Upper lobe of left lung (tissue), 6 donors: Measurements from ENCODE around the gene AGBL1. TPM values are rescaled to one million over a fixed set of nuclear protein-coding genes. Genes with fewer than 3 reads are reported as not detected.

Experiments used
- ATAC-seq, 2 donors: fragments of 200-7000 bp; cut with Tn5 transposase; one replicate each; pipeline ENCODE4 v1.9.1; 2022; ENCODE audit warnings: mild to moderate bottlenecking in 2 of 2, moderate library complexity in 2 of 2; ENCODE audit not compliant: low FRiP score in 2 of 2
- DNase-seq, 2 donors: peaks; one replicate each; pipeline ENCODE4 v3.0.0-alpha.2; 2019 to 2020
- H3K27ac ChIP-seq, 4 donors: fragments of 200-600 bp; sonication (generic); one replicate each; pipeline ENCODE4 v1.5.1; 2016 to 2019
- H3K27me3 ChIP-seq, 4 donors: fragments of 200-600 bp; sonication (generic); one replicate each; pipeline ENCODE4 v1.5.1; 2017 to 2019
- H3K36me3 ChIP-seq, 4 donors: fragments of 200-600 bp; sonication (generic); one replicate each; pipeline ENCODE4 v1.5.1; 2016 to 2019
- H3K4me1 ChIP-seq, 4 donors: fragments of 200-600 bp; sonication (generic); one replicate each; pipeline ENCODE4 v1.5.1; 2018 to 2019
- H3K4me3 ChIP-seq, 4 donors: fragments of 200-600 bp; sonication (generic); one replicate each; pipeline ENCODE4 v1.5.1; 2017 to 2019; ENCODE audit warnings: mild to moderate bottlenecking in 2 of 4, moderate library complexity in 1 of 4
- H3K9me3 ChIP-seq, 4 donors: fragments of 200-600 bp; sonication (generic); one replicate each; pipeline ENCODE4 v1.5.1; 2018 to 2019
- EP300 ChIP-seq, 4 donors: sonication (generic); formaldehyde crosslinking; IDR thresholded peaks; one replicate each; pipeline ENCODE4 v1.5.1; 2017; ENCODE audit warnings: antibody characterized with exemption in 4 of 4, control low read depth in 2 of 4
- POLR2A ChIP-seq, 4 donors: fragments of 450-650 bp; IDR thresholded peaks; one replicate each; pipeline ENCODE4 v1.5.1; 2016 to 2017; ENCODE audit warnings: antibody characterized with exemption in 4 of 4, mild to moderate bottlenecking in 2 of 4
- POLR2AphosphoS5 ChIP-seq, 2 donors: sonication (generic); formaldehyde crosslinking; IDR thresholded peaks; one replicate each; pipeline ENCODE4 v1.5.1; 2017; ENCODE audit warnings: antibody characterized with exemption in 2 of 2
- WGBS, 2 donors: methylation state at CpG; one replicate each; pipeline ENCODE4 v1.1.5; 2017 to 2018; 5-methylcytosine and 5-hydroxymethylcytosine counted together
- total RNA-seq, 6 donors: library from RNA; depleted of rRNA in 4 of 6; stranded (reverse); fragments of >200 nt in 4 of 6; gene quantifications; one replicate each; pipeline versions ENCODE4 v1.1.0 to v1.2.1, GENCODE V29; 2016 to 2021
- TF ChIP-seq, protein P1 (sequence below), 6 experiments: fragments of 450-650 bp in 4 of 6; fragments of 200-600 bp in 2 of 6; sonication (generic) in 2 of 6; IDR thresholded peaks; one replicate each; pipeline ENCODE4 v1.5.1; 2016 to 2019; ENCODE audit warnings: antibody characterized with exemption in 6 of 6
- donor health status: DM: no; HTN: no; CAD: no; lungs with moderate emphysema.
- donor health status: DM: no; HTN: yes; CAD: no; lungs with severe emphysema.

AGBL1 gene
- total RNA-seq, 6 donors from 2014 or later: 3.1 to 23.0 (median 14.5) TPM

DNA sequence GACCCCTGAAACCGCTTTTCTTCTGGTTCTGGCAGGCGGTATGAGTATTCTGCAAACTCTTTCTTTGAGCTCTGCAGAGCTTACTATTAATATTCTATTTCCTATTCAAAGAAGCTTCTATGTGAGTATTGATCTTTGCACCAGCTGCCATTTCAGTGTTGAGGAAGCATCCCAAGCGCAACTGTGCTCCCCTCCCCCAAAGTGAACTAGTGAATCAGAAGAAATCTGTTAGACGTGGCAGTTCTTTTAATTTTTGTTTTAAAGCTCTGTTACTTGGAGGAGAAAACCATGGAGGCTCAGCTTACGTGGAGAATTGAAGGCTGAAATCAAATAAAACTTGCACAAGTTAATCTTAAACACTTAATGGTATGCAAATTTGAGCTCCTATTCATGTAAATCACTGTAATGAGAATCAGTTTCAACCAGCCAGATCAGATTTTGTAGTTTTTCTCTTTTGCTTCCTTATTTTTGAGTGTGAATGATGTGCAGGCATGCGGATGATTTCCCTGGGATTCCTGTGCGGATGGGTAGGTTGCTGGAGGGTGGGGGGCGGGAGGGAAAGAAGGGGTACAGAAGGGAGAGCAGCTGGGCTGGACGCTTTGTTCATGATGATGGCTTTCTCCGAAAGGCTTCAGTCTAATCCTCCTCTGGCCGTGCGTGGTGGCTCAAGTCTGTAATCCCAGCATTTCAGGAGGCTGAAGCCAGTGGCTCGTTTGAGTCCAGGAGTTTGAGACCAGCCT, 16.1 kb upstream of the AGBL1 start:
- no peaks in the 10 kb centered on the region for H3K36me3 ChIP-seq
- H3K4me3 ChIP-seq: no peak overlapping the region
- H3K4me1 ChIP-seq: no peaks in the 10 kb centered on the region
- TF ChIP-seq EP300 (IDR thresholded peaks at IDR 0.05): no peak
- ATAC-seq (no peak), DNase-seq (no peak)
- H3K9me3 ChIP-seq: no peaks in the 10 kb centered on the region
- 76 to 81% methylated on average over 13 of the region's 13 CpGs for WGBS, 2 donors
- no peaks in the 10 kb centered on the region for H3K27me3 ChIP-seq
- H3K27ac ChIP-seq: no peak overlapping the region

DNA sequence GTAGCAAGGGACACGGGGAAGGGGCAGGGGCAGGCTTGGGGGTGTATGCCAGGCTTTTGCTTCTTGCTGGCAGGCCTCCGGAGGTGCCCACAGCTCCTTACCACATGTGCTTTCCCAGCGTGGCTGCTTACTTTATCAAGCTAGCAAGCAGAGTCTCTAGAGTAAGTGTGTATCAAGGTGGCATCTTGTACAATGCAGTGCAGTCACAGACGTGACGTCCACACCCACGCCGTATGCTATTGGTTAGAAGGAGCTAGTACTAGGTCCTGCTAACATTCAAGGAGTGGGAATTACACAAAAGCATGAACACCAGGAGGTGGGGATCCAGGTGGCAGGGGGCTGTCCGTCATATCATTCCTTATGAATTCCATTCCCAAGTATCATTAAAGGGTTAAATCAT, 15.3 kb upstream of the AGBL1 start:
- WGBS, 2 donors: 86 to 90% methylated on average over 8 of the region's 8 CpGs
- ATAC-seq: no peak
- H3K27me3 ChIP-seq: no peaks in the 10 kb centered on the region
- TF ChIP-seq POLR2AphosphoS5 (IDR thresholded peaks at IDR 0.05) (no peak), POLR2A (IDR thresholded peaks at IDR 0.05) (no peak), EP300 (IDR thresholded peaks at IDR 0.05) (no peak)
- TF ChIP-seq, protein P1, sequence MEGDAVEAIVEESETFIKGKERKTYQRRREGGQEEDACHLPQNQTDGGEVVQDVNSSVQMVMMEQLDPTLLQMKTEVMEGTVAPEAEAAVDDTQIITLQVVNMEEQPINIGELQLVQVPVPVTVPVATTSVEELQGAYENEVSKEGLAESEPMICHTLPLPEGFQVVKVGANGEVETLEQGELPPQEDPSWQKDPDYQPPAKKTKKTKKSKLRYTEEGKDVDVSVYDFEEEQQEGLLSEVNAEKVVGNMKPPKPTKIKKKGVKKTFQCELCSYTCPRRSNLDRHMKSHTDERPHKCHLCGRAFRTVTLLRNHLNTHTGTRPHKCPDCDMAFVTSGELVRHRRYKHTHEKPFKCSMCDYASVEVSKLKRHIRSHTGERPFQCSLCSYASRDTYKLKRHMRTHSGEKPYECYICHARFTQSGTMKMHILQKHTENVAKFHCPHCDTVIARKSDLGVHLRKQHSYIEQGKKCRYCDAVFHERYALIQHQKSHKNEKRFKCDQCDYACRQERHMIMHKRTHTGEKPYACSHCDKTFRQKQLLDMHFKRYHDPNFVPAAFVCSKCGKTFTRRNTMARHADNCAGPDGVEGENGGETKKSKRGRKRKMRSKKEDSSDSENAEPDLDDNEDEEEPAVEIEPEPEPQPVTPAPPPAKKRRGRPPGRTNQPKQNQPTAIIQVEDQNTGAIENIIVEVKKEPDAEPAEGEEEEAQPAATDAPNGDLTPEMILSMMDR (IDR thresholded peaks at IDR 0.05): no peak
- no peak overlapping the region for H3K4me3 ChIP-seq
- no peaks in the 10 kb centered on the region for H3K36me3 ChIP-seq
- H3K27ac ChIP-seq: no peak overlapping the region
- DNase-seq: no peak
- H3K9me3 ChIP-seq: no peaks in the 10 kb centered on the region
- H3K4me1 ChIP-seq: no peaks in the 10 kb centered on the region

DNA sequence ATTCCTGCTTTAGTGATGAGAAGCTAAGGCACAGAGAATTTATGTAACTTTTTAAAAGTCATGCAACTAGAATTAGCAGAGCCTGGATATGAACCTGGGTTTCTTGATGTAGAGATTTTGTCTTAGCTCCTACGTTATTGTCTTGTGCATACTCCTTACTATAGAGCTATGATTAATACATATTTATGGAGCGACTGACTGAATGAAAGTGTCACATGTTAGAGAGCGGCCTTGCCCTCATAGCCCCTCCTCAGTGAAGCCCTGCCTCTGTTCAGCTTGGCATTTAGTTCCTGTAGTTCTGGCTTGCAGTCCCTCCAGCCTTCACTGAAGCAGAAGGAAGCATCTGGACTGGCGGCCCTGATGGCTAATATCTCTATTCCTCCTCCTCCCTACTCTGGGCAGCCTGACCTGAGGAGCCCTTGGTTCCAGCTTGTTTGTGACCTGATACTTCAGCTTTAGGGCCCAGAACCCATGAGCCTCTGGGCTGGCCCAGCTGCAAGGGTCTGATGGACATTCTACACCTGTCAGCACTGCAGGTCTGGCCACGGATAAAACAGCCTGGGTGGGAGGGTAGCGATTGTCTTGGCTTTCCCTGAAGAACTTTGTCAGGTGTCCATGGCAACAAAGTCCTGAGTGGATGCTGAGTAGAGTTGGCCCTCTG, 13.4 kb upstream of the AGBL1 start:
- Histone ChIP-seq H3K27ac (no peak overlapping the region), H3K9me3 (no peaks in the 10 kb centered on the region), H3K36me3 (no peaks in the 10 kb centered on the region), H3K4me3 (no peak overlapping the region), H3K4me1 (no peaks in the 10 kb centered on the region), H3K27me3 (no peaks in the 10 kb centered on the region)
- ATAC-seq (no peak), DNase-seq (no peak)
- WGBS, 2 donors: 70 to 82% methylated on average over 5 to 6 of the region's 6 CpGs
- no peak for TF ChIP-seq POLR2A (IDR thresholded peaks at IDR 0.05)
- no peak for TF ChIP-seq POLR2AphosphoS5 (IDR thresholded peaks at IDR 0.05)

DNA sequence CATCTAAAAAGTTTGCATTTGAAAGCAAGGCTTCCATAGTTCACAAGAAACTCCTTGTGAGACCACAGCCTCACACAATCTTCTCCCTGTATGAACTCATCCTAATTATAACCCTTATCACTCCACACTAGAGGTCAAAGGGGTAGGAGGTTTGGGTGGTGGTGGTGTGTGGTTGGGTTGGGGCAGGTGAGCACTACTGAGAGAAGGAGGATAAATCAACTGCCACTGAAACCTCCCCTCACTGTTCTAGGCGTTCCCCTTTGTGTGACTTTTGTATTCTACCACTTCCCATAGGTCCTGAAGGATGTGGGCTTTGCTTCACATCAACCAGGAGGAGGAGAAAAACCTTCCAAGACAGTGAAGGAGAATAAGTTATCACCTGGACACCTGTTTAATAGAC, 6.4 kb upstream of the AGBL1 start:
- Histone ChIP-seq H3K27ac (no peak overlapping the region), H3K4me3 (no peak overlapping the region), H3K36me3 (no peaks in the 10 kb centered on the region), H3K9me3 (no peaks in the 10 kb centered on the region), H3K4me1 (peaks cover 0 to 5% (median 0%) of the 10 kb centered on the region in 4 donors), H3K27me3 (no peaks in the 10 kb centered on the region)
- TF ChIP-seq EP300 (IDR thresholded peaks at IDR 0.05): no peak
- no peak for TF ChIP-seq POLR2A (IDR thresholded peaks at IDR 0.05)
- no peak for TF ChIP-seq POLR2AphosphoS5 (IDR thresholded peaks at IDR 0.05)
- TF ChIP-seq, protein P1 (IDR thresholded peaks at IDR 0.05): no peak
- ATAC-seq (no peak), DNase-seq (no peak)
- 40 to 65% methylated on average over 1 of the region's 1 CpG for WGBS, 2 donors

DNA sequence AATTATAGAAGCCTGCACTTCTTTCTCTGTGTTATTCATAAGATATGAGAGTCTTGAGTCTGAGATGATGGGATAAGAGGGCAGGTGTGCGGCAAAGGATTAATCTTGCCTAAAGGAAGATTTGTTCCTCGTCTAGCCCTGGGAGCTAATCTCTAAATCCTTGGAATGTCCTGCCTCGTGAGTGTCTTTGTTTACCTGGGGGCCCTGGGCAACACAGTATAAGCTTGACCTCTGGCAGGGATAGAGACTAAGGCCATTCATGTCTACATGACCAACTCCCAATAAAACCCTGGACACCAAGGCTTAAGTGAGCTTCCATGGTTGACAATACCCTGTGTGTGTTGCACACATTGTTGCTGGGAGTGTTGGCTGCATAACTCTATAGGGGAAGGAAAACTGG, 3.2 kb upstream of the AGBL1 start:
- TF ChIP-seq, protein P1 (IDR thresholded peaks at IDR 0.05): no peak
- no peak for DNase-seq
- no peaks in the 10 kb centered on the region for H3K9me3 ChIP-seq
- H3K27me3 ChIP-seq: peaks cover 0 to 4% (median 0%) of the 10 kb centered on the region in 4 donors
- WGBS, 2 donors: 36 to 62% methylated on average over 3 of the region's 3 CpGs
- peaks cover 0 to 23% (median 0%) of the 10 kb centered on the region in 4 donors for H3K4me1 ChIP-seq
- no peaks in the 10 kb centered on the region for H3K36me3 ChIP-seq
- no peak overlapping the region for H3K4me3 ChIP-seq
- no peak for ATAC-seq
- no peak overlapping the region for H3K27ac ChIP-seq
